ENCODE results near the gene ETV6. TPM values are rescaled to one million over a fixed set of nuclear protein-coding genes. Genes with fewer than 3 reads are reported as not detected.

Gene ETV6
- total RNA-seq, 2 experiments from 2014 or later = 53.7 to 54.9 TPM

DNA sequence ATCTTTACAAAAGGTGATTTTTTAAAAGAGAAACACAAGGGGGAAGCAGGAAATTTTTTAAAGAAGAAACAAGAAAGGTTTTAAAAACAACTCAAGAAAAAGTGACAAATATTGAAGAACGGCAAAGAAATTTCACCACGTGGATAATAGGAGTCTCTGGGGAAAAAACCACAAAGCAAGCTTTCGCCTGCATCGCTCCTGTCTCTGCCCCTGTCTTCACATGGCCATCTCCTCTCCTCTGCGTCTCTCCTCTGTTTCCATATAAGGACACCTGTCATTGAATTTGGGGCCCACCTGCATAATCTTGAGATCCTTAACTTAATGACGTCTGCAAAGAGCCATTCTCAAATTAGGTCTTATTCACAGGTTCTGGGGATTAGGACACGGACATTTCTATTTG, 175.8 kb downstream of the ETV6 start:
- peaks cover 45% of the 10 kb centered on the region for H3K4me1 Mint-ChIP-seq
- ChIA-PET POLR2A (interaction anchor here (0.6 to 2.3 kb wide), 2 partner anchors 9 to 51 kb away, joined by 3 to 8 read pairs; no protein-coding TSS in a partner anchor), CTCF (interaction anchor here (0.7 to 1.4 kb wide), 2 partner anchors 208 to 640 kb away, joined by 3 to 6 read pairs; no protein-coding TSS in a partner anchor)
- DNase-seq = no peak
- H3K36me3 Mint-ChIP-seq (ENCODE audit: low read depth) = peaks cover 21% of the 10 kb centered on the region
- H3K27me3 Mint-ChIP-seq = no peaks in the 10 kb centered on the region
- no peak overlapping the region for H3K27ac Mint-ChIP-seq
- H3K9me3 Mint-ChIP-seq = no peaks in the 10 kb centered on the region
- H3K4me3 Mint-ChIP-seq = no peak overlapping the region

DNA sequence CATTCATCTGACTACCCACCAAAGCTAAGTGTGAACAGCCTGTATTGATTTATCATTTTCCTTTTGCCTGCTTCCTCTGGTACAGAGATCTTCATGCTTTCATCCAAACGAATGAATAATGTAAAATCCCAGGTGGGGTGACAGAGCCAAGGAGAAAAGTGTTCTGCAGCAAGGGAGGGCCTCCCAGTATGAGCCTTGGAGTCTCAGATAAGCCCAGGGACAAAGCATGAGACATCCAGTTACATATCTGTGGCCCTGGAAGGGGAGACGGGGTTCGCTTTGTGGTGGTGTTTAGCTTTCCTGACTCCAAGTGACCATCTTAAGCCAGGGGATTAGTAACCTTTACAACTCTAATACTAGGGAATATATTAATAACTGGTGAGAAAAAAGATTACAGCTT, 177.1 kb downstream of the ETV6 start:
- ChIA-PET CTCF (no interaction called here), POLR2A (no interaction called here)
- Mint-ChIP-seq H3K27me3 (no peaks in the 10 kb centered on the region), H3K9me3 (no peaks in the 10 kb centered on the region), H3K4me1 (peaks cover 42% of the 10 kb centered on the region), H3K4me3 (no peak overlapping the region), H3K27ac (peak overlapping the region; percentile 48), H3K36me3 (ENCODE audit: low read depth) (peaks cover 21% of the 10 kb centered on the region)
- no peak for DNase-seq

GRCh38 chr12:11827091-11828061, 177.9 kb downstream of the ETV6 start:
- CTCF ChIA-PET = no interaction called here
- Mint-ChIP-seq H3K4me1 (peaks cover 39% of the 10 kb centered on the region), H3K27ac (peak overlapping the region; percentile 7)

DNA sequence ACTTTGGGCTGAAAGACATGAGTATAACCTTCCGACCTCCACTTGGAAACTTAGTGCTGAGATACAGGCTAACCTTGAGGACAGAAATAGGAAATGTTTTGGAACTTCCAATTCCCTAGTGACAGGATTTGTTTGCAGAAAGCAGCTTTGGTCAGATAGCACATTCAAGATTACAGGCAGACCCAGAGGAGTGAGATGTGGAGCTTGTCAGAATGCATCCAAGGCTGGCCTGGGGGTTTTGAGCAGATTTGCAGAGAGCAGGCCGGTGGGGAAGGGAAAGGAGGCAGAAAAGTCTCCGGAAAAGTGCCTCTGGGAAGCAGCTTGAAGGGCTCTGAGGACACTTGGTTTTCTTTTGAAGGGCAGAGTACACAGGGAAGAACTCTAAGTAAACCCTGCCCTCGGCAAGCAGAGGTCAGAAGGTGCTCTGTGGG, 180.3 kb downstream of the ETV6 start:
- ChIA-PET POLR2A (interaction anchor here (1.2 kb wide), 1 partner anchor 7 kb away, joined by 3 read pairs; no protein-coding TSS in a partner anchor), CTCF (interaction anchor here (1.4 kb wide), 1 partner anchor 316 kb away, joined by 3 read pairs; no protein-coding TSS in a partner anchor)
- H3K27ac Mint-ChIP-seq = no peak overlapping the region
- no peaks in the 10 kb centered on the region for H3K9me3 Mint-ChIP-seq
- no peak overlapping the region for H3K4me3 Mint-ChIP-seq
- no peaks in the 10 kb centered on the region for H3K27me3 Mint-ChIP-seq
- H3K36me3 Mint-ChIP-seq (ENCODE audit: low read depth) = peaks cover 9% of the 10 kb centered on the region
- H3K4me1 Mint-ChIP-seq = peaks cover 39% of the 10 kb centered on the region
- no peak for DNase-seq

More at GRCh38 chr12:11827091-11828061, 177.9 kb downstream of the ETV6 start:
- no peak for DNase-seq
- no peak overlapping the region for H3K4me3 Mint-ChIP-seq
- H3K27me3 Mint-ChIP-seq = no peaks in the 10 kb centered on the region
- peaks cover 14% of the 10 kb centered on the region for H3K36me3 Mint-ChIP-seq (ENCODE audit: low read depth)
- no peaks in the 10 kb centered on the region for H3K9me3 Mint-ChIP-seq
- POLR2A ChIA-PET = no interaction called here

DNA sequence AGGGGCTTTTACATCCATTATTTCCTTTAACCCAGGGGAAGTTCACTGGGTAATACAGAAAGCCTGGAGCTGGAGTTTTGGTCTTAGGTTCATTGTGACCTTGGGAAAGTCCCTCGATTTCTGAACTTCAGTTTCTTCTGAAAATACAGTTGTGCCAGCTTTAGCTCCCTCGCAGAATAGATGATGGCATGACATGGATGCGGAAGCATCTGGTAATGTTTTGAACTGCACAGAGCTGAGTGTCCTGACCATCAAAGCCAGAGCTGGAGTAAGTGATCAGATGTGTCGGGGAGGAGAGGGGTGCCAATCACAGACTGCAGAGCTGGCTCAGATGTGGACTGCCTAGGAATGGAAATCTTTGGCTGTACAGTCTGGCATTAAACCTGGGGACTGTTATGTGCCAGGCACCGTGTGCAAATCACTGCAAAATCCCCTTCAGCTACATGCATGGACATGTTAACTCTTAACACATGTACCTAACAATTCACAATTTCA, 180.9 kb downstream of the ETV6 start:
- Mint-ChIP-seq H3K36me3 (ENCODE audit: low read depth) (peaks cover 5% of the 10 kb centered on the region), H3K27me3 (no peaks in the 10 kb centered on the region), H3K27ac (no peak overlapping the region), H3K9me3 (no peaks in the 10 kb centered on the region), H3K4me3 (no peak overlapping the region), H3K4me1 (peaks cover 39% of the 10 kb centered on the region)
- ChIA-PET POLR2A (interaction anchor here (1.2 to 1.7 kb wide), 2 partner anchors 8 to 180 kb away, joined by 3 to 5 read pairs; no protein-coding TSS in a partner anchor), CTCF (interaction anchor here (0.6 to 1.4 kb wide), 2 partner anchors 116 to 317 kb away, joined by 3 read pairs; no protein-coding TSS in a partner anchor)
- no peak for DNase-seq

DNA sequence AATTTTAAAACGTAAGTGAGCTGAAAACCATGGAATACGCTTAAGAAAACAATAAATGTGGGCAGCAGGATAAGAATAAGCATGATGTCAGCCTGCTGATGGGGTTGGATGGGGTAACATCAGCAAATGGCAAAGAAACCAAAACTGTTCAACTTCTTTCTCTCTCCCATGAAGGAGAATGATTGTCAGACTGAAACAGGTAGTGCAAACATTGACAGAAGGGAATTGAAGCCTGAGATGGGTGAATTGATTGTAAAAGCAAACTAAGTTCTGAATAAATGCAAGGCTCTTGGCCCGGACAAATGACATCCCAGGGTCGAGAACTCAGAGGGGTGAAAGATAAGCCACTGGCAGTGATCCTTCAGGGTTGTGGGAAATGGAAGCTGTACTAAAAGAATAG, 182.6 kb downstream of the ETV6 start:
- no peaks in the 10 kb centered on the region for H3K27me3 Mint-ChIP-seq
- H3K9me3 Mint-ChIP-seq = no peaks in the 10 kb centered on the region
- peaks cover 7% of the 10 kb centered on the region for H3K36me3 Mint-ChIP-seq (ENCODE audit: low read depth)
- H3K27ac Mint-ChIP-seq = no peak overlapping the region
- no peak overlapping the region for H3K4me3 Mint-ChIP-seq
- DNase-seq = no peak
- peaks cover 43% of the 10 kb centered on the region for H3K4me1 Mint-ChIP-seq
- POLR2A ChIA-PET = interaction anchor here (1.6 kb wide), 1 partner anchor 9 kb away, joined by 4 read pairs; no protein-coding TSS in a partner anchor
- CTCF ChIA-PET = no interaction called here

DNA sequence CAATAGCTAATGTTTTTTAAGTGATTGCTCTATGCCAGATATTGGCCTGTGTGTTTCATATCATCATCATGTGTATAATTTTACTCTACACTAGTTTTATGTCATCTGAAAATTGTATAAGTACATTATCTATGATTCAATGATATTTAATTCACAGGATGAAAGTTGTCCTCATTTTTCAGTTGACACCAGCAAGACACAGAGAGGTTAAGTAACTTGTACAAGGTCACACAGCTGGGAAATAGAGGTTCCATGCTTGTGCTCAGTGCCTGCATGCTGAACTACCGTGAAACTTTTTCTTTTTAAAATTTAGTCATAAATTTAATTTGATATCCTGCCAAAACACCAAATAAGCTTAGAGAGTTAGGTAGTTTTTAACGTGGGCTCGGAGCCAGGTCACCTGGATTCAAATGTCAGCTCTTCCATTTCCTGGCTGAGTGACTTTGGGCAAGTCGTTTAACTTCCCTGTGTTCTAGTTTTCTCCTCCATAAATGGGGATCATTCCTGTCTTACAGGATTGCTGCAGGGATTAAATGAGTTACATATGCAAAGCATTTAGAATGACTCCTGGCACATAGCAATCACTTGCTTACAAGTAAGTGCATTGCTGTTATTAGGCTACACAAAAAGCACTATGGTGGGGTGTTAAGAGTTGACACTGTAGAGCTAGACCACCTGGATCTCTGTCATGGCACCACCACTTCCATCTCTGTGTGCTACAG, 183.9 kb downstream of the ETV6 start:
- ChIA-PET CTCF (interaction anchor here (0.8 to 1.4 kb wide), 2 partner anchors 9 to 41 kb away, joined by 4 read pairs; no protein-coding TSS in a partner anchor), POLR2A (interaction anchor here (1.6 to 2.1 kb wide), 2 partner anchors 9 to 11 kb away, joined by 4 to 8 read pairs; no protein-coding TSS in a partner anchor)
- Mint-ChIP-seq H3K4me1 (peaks cover 45% of the 10 kb centered on the region), H3K4me3 (no peak overlapping the region), H3K9me3 (no peaks in the 10 kb centered on the region), H3K27me3 (no peaks in the 10 kb centered on the region), H3K27ac (peak overlapping the region; percentile 28), H3K36me3 (ENCODE audit: low read depth) (peaks cover 7% of the 10 kb centered on the region)
- DNase-seq = no peak

GRCh38 chr12:11834104-11834812, 184.8 kb downstream of the ETV6 start:
- peaks cover 45% of the 10 kb centered on the region for H3K4me1 Mint-ChIP-seq
- ChIA-PET CTCF (no interaction called here), POLR2A (interaction anchor here (2.1 kb wide), 1 partner anchor 10 kb away, joined by 8 read pairs; no protein-coding TSS in a partner anchor)
- no peak overlapping the region for H3K4me3 Mint-ChIP-seq
- no peaks in the 10 kb centered on the region for H3K9me3 Mint-ChIP-seq
- DNase-seq = no peak
- H3K27ac Mint-ChIP-seq = peak overlapping the region; percentile 28
- H3K27me3 Mint-ChIP-seq = no peaks in the 10 kb centered on the region
- peaks cover 12% of the 10 kb centered on the region for H3K36me3 Mint-ChIP-seq (ENCODE audit: low read depth)

DNA sequence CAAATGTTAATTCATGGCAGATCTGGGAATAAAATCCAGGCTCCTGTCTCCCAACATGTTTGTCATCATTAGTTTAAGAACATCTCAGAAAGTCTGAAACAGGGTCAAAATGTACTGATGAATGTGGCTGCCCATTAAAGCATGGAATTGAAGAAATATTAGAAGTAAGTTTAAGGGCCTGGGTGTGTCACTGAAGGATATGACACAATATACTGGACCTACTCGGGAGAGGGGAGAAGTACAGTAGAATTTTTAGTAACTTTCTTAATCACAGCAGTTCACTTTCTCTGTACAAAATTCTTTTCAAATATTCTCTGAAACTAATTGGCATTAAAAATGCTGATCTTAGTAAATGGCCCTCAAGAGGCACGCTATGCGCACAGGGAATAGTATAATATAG, 185.5 kb downstream of the ETV6 start:
- ChIA-PET POLR2A (interaction anchor here (2.1 kb wide), 1 partner anchor 10 kb away, joined by 8 read pairs; no protein-coding TSS in a partner anchor), CTCF (interaction anchor here (1.4 kb wide), 1 partner anchor 198 kb away, joined by 3 read pairs; no protein-coding TSS in a partner anchor)
- Mint-ChIP-seq H3K27ac (no peak overlapping the region), H3K27me3 (no peaks in the 10 kb centered on the region), H3K4me1 (peaks cover 45% of the 10 kb centered on the region), H3K36me3 (ENCODE audit: low read depth) (peaks cover 19% of the 10 kb centered on the region), H3K9me3 (no peaks in the 10 kb centered on the region), H3K4me3 (no peak overlapping the region)
- no peak for DNase-seq

GRCh38 chr12:11836282-11837151, 187.0 kb downstream of the ETV6 start:
- Mint-ChIP-seq H3K27ac (peak overlapping the region; percentile 70), H3K4me1 (peaks cover 45% of the 10 kb centered on the region), H3K27me3 (no peaks in the 10 kb centered on the region), H3K4me3 (peak overlapping the region; percentile 25), H3K36me3 (ENCODE audit: low read depth) (peaks cover 35% of the 10 kb centered on the region), H3K9me3 (no peaks in the 10 kb centered on the region)
- ChIA-PET CTCF (interaction anchor here (1.4 kb wide), 1 partner anchor 196 kb away, joined by 3 read pairs; no protein-coding TSS in a partner anchor), POLR2A (no interaction called here)
- DNase-seq = peak; percentile 32

- no peaks in the 10 kb centered on the region for H3K9me3 Mint-ChIP-seq
- peaks cover 40% of the 10 kb centered on the region for H3K4me1 Mint-ChIP-seq
- no peak overlapping the region for H3K4me3 Mint-ChIP-seq
- H3K27me3 Mint-ChIP-seq = no peaks in the 10 kb centered on the region
- ChIA-PET CTCF (no interaction called here), POLR2A (no interaction called here)
- H3K36me3 Mint-ChIP-seq (ENCODE audit: low read depth) = peaks cover 40% of the 10 kb centered on the region
- no peak overlapping the region for H3K27ac Mint-ChIP-seq
- DNase-seq = no peak
Observed at GRCh38 chr12:11837216-11837934, 187.9 kb downstream of the ETV6 start.
